GM18909 (cell line): ENCODE measurements around the gene RNF44.
A peak's percentile ranks its signal among the peaks of the same experiment; 100 is the strongest.
"Not testable (repeated sequence)": the region's sequence is repeated elsewhere in the genome, so short reads cannot be mapped to it uniquely, and the experiment has no call there.

Source experiments
- ATAC-seq: cut with Tn5 transposase; IDR thresholded peaks from one replicate; pipeline ENCODE4 v1.9.1; 2021; ENCODE audit warnings: mild to moderate bottlenecking; ENCODE audit not compliant: unreplicated experiment, poor library complexity

The RNF44 gene

DNA sequence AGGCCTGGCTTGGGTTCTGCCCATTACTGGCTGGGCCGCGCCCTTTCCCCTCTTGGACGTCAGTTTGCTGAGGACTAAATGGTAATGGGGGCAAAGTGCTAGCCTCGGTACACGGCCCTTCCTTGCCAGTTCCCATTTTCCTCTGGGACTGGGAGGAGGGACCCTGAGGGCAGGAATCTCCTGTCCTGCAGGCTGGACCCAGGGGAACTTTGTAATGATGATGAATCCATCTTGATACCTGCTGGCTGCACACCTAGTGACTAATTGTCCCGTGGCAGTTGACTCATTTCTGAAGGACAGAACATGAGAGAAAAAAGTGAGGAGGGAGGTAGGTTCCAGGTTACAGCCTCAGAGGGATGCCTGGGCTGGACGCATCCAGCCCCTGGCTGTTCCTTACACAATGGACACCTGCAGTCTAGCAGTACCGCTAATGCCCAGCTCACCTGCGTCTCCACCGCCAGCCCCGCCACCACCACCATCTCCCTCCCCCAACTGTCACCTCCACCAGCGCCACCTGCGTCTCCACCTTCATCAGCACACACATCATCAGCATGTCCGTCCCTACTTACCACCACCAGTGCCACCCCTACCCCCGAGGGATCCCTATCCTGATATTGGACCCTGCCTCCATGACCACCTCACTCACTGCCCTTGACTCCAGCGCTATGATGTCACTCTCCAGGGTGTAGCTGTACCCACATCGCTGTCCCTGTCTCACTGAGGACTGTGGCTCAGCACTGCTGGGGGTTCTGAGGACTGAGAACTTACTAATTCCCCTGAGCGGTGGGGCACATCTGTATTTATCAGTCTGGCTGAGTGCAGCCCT is 16.3 kb upstream of the RNF44 start:
- no peak for ATAC-seq

DNA sequence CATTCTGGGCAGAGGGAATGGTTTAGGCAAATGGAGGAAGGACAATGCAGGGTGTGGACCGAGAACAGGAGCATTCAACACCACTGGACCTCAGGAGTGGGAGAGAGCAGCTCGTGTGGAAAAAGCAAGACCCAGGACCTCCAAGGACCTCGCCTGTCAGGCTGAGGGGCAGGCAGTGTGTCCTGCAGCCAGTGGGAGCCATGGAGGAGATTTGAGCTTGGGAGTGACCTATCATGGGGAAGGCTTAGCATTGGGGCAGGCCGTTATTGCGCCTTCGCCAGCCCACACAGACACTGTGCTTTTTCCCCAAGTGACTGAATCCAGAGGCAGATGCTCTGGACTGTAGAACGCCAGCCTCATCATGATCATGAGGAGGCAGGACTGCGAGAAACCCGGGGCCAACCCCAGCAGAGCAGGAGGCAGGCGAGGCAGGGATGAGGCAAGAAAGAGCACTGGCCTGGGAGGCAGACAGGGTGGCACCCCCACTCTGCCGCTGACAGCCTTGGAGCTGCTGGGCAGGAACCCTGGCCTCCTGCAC is 15.2 kb upstream of the RNF44 start:
- no peak for ATAC-seq

DNA sequence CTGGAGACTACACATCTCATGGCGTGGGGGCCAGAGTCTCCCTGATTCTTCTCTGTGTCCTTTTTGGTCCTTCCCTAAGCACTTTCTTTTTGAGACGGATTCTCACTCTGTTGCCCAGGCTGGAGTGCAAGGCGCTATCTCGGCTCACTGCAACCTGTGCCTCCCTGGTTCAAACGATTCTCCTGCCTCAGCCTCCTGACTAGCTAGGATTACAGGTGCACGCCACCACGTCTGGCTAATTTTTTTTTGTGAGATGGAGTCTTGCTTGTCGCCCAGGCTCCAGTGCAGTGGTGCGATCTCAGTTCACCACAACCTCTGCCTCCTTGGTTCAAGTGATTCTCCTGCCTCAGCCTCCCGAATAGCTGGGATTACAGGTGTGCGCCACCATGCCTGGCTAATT is 13.7 kb upstream of the RNF44 start:
- not testable (repeated sequence) for ATAC-seq

DNA sequence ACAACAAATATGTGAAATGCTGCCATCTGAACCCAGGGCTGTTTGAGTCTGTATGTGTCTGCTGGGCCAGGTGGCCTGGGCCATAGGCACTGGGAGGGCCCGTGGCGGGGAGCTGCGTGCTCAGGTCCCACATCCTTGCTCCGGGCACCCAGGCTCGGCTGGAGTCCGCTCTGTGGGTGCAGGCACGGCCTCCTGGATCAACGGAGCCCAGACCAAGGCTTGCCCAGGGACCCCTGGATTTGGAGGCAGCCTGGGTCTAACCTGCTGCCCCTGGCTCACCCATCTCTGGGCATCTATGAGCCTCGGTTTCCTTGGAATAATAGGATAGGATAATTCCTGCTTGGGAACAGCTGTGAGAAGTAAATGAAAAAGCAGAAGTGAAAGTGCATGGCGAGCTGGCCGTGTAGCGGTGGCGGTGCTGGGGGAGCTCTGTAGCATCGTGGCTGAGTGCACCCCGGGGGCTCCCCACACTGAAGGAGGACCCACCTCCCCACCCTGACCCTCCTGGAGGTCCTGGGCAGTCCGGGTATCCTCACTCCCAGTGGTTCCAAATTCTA is 13.2 kb upstream of the RNF44 start:
- ATAC-seq, result no peak

DNA sequence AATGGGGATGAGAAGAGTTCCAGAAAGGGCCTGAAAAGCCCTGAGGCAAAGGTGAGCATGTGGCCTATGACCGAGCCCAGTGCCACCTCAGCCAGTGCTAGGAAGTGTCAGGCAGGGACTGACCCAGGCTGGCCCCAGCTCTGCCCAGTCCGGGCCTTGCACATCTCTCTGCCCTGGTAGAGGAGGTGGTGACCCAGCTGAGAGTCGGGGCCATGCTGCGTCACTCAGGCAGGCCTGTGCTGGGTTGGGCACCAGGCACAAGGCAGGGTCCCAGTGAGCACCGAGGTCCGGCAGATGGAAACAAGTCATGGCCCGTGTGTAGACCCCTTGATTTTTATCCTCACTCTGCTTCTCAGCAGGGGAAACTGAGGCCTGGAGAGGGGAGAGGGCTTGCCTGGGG is 12.7 kb upstream of the RNF44 start:
- ATAC-seq, result no peak

DNA sequence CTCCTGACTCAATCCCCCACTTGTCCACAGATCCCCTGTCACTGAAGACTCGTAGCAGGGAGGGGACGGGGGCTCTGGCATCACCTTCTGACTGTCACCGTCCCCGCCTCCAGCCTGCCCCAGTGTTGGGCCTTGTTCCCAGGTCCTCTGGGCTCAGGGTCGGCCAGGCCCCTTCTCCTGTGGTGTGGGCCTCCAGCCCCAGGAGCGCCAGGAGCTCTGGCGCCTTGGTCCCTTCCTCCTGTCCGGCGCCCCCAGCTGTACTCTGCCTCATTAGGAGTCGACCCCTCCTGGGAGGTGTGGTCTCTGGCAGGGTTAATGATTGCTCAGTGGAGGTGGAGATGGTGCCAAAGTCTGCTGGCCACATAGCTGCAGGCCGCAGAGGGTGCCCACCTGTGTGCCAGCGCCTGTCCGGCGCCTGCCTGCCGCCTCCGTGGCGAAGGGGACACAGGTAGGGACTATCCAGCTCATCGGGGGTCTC is 11.8 kb upstream of the RNF44 start, which contains the start of gene CDHR2:
Gene CDHR2 (plus strand): TSS at position 376 of the 478 bp plus-strand sequence. CDS start 16,011 bp downstream, outside the sequence.
- ATAC-seq, result no peak

DNA sequence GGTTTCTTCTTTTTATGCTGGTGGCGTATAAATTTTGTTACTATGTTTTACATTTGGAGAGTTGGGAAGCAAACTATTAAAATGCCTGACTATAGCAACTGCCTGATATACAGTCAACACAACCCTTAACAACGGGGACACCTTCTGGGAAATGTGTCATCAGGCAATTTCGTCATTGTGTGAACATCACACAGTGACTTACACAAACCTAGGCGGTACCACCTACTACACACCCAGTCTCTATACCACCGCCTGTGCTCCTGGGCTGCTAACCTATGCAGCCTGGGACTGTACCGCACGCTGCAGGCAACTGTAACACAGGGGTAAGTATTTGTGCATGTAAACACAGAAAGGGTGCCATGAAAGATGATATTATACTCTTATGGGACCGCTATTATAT is 10.6 kb upstream of the RNF44 start:
- no peak for ATAC-seq

DNA sequence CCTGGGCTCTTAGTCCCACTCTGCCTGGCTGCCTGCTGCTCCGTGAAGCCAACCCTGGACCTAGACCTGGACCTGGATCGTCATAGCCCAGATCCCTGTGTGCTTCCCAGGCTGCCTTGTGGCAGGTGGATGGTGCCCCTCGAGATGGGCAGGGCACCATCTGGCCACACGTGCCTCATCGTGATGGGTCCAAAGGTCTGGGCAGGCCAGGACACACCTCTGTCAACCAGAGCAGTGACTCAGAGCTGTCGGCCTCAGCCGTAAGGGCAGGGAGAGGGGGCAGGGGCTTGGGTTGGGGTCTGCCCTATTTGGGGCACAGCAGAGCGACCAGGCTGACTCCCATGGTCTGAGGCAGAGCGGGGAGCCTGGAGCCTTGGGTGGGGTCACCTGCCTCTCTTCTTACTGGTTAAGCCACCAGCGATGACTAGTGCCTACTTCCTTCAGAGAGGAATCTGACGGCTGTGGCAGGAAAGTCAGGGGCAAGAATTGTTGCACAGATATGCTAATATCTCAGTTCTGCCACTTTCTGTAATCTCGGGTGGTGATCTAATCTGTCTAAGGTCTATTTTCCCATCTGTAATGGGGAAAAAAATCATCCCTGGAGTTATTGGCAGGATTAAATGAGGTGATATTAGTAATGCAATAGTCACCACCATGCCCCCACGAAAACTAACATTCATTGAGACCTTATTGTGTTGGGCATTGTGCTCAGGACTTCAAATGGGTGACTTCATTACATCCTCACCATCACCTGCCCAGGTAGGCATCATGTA is 8.7 kb upstream of the RNF44 start:
- ATAC-seq, result no peak

DNA sequence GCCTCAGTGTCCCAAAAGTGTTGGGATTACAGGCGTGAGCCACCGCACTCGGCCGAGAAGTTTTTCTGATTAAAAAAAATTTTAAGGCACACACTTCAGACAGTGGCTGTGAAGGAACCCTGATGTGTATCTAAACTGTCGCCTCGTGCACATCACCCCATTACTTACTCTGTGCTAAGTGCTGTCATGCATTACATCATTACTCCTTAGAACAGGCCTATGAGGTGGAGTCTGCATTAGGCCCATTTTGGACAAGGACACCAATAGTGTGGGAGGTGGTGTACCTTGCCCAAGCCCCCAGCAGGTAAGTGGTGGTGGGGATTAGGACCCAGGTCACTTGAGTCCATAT is 8.2 kb upstream of the RNF44 start:
- ATAC-seq, result no peak

DNA sequence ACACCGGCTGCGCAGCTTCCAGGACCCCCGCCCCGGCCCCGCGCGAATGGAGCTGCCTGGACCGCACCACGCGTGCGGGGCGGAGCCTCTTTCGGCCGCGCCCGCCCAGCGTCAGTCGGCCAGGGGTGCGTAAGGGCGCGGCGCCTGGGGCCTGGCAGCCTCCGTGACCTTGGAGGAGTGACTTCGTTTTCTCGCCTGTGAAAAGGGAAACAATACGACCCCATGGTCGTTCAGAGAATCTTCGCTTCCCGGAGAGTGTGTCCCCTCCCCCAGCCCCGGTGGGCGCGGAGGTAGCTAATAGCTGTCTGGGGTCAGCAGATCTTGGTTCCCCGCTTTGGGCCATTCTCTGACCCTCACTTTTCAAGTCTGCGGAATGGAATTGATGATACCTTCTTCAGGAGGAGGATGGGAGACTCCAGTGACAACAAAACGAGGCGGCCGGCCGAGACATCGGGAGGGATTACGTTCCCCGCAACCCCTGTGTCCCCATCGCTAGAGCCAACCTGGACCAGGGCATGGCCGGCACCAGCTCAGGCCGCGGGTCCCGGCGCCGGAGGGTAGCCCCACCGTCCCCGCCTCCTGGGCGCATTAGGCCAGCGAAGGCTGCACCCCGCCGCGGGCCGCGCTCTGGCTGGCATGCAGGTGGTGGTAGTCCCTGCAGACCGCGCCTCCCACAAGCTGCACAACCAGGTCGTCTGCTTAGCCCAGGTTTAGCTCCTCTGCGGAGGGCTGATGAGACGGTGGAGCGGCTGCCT is 6.4 kb upstream of the RNF44 start:
- ATAC-seq, result peak; percentile 61

DNA sequence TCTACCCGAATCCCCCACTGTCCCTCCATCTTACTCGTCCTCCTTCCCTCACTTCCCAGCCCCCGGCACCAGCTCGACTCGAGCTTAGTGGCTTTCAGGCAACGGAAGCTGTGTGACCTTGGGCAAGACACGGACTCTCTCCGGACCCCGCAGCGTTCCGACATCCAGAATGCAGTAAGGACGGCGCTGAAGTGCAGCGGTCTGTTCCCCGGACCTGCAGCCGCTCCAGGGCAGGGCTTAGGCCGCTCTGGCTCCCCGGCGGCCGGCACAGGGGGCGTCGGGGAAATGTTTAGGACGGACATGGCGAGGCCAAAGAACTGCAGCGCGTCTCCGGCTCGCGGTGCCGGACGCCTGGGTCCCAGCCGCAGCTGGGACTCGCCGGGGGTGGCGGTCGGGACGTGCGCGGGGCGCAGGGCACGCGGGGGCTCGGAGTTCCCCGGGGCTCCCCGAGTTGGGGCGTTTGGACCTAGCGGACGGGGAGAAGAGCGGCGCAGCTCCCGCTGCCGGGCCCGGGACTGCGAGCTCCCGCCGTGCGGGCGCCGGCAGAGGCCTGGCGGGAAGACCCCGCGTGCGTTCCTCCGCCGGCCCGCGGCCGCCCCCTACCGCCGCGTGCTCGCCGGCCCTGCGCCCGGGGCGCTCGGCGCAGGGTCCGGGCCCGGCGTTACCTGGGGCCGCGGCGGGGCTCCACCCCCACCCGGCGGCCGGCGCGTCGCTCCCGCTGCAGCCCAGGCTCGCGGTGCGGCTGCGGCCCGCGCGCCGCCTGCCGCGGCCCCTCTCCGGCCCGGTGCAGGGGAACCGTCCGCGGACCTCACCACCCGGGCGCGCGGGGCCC is 5.6 kb upstream of the RNF44 start:
- peak; percentile 34 for ATAC-seq

DNA sequence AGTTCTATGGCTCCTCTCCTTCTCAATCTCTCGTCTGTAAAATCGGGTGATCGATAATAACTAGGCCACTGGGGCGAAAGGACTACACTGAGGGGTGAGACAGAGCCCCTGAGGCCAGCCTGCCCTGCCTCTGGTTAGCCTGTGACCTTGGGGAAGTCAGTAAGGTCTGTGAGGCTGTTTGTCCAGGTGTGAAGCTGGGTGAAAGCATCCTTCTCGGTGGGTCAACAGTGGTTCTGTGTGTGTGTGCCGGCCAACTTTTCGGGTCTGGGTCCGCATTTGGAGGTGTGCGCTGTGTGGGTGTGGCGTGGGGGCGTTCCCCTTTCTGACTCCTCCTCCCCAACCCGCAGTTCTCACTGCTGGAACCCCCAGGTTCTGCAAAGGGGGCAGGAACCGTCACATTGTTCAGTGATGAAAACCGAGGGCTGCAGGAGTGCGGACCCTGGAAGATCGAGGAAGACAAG is 5.0 kb upstream of the RNF44 start:
- ATAC-seq, result no peak

DNA sequence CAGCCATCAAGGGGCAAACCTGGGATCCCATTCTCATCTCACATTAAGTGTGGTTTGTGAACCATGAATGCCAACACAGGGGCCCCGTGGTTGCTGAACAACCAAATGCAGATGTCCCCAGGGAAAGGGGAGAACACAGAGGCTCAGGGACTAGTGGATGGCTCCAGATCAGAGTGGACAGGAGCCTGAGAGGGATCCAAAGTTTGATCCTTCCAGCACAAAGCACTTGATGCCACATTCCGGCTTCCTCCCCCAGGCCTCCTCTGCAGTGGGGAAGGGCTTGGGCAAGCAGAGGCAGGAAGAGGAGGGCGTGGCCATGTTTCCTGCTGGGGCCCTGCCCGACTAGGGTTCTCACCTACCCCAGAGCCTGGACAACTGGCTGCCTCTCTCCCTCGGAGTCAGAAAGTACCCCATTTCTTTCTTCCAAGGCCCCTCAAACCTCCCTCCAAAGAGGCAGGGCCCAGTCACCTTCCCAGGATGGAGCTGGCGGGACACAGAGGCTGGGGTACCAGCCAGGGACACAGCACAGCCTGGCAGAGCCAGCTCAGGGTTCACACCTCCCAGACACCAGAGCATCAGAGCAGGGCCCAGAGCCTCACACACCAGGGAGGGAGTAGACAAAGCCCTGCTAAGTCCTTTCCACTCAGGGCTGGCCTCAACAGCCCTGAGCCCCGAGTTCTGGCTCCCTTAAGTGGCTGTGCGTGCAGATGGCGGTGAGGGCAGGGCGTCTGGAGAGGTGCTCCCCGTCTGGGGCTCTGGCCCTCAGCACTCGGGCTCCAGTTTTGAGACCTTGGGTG is 4.3 kb upstream of the RNF44 start:
- ATAC-seq, result no peak

DNA sequence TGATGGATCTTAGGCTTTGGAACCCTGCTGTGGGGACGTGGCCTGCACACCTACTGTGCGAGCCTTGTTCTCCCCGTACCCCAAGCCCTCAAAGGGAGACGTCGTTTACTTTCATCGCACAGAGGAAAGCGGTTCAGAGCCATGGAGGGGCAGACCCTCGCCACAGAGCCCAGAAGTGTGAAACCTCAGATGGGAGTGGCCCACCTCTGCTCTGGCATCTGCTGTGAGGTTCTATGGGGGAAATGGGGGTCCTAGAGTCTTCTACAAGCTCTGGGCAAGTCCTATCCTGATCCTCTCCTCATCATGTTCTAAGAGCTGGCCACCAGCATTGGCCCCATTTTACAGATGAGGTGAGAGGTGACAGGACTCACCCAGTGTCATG is 3.7 kb upstream of the RNF44 start:
- ATAC-seq, result no peak

DNA sequence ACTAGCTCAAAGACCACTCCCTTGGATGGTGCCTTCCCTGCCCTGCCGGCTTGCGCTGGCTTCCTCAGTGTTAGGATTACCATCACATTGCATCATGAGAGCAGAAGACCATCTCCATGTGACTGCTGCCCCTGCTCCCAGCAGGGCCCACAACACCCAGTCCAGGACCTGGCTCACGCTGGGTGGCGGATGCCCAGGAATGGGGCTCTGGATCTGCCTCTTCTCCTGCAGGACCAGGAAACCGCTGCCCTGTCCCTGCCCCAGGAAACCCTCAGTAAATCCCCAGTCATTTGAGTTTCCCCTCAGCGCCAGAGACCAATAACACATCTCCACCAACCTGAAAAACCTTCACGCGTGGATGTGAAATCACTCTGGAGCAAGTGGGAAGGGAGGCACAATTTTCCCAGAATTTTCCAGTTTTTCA is 3.3 kb upstream of the RNF44 start:
- ATAC-seq, result no peak

DNA sequence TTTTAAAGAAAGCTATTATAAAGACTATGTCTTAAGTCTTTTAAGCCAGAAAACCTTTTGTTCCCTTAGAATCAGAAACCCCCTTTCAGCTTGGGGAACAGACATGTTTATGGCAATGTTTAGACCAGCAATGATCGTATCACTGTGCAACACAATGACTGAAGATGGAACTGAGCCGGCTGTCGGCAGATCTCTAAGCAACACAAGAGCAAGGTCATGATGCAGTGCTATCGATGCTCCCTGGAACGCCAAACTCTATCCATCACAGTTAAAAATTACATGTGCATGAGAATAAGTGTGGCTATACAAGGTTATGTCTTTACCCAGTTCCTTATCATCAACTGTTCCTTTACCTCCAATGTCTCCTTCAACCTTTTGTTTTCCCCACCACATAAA is 1.8 kb upstream of the RNF44 start:
- ATAC-seq, result no peak

DNA sequence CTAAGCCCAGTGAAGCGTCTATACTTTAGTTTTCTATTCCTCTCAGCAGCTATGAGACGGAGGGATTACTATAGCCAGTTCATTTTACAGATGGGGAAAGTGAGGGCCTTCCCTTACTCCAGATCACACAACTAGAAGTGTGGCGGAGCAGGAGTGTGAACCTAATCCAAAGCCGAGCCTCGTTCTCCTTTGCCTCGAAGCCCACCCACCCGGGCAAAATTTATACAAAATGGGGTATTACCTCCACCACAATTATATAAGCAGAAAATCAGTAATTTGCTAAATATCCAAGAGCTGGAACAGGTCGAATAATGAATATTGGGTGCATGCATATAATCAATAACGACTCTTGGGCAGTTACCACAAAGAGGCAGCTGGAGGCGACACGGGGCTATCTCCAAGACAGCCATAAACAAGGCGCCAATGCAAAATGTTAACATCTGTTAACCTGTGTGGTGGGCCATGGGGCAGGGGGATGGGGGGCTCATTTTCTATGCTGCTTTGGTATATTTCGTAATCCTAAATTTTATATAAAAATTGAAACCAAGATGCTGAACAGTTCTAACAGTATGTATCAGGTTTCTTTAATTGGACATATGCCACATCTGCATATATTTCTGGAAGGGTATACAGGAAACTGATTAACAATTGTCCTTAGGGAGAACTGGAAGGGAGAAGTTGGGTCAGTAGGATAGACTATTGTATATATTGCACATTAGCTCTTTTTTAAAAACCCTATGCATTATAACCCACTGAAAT is 1.2 kb upstream of the RNF44 start:
- ATAC-seq, result no peak
